ENCODE data around the gene PSMB5.

Gene PSMB5

DNA sequence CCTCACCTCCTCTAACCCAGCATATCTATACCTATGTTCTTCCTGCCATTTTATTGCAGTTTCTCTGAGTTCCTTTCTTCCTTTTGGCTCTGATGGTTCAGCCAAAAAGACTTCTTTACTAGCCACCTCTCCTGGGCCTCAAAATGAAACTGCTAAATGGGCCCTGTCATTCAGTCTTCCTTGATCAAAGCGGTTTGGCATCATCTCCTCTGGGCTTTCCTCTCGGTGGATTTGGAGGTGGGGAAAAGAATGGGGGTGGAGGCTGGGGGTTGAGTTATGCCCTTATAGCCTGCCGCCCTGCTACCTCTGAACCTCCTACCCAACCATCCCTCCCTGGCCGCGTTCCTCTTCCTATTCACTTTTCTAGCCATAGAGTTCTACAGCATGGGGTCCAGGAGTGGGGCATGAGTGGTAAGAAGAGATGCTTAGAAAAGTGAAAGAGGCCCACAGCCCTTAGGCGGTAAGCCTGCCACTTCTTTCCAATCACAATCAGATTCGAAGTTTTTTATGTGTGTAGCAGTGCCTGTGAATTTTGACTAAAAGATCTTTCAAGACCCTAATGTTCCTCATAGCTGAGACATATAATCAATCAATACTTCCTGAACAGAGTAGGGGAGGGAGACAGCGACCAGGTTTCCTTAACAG is 54.8 kb downstream of the PSMB5 start:
- Histone ChIP-seq H3K36me3 (ENCODE audit: insufficient read depth, low read length) (peaks cover 18% of the 10 kb centered on the region), H3K4me3 (ENCODE audit: low read depth in 1 of 2, low read length in 2 of 2) (peak overlapping the region in 1 of 2 experiments; percentile 83; a peak in 3 of 4 replicates)

GRCh38 chr14:22978981-22979671 is 55.6 kb downstream of the PSMB5 start:
- ATAC-seq (ENCODE audit: insufficient read depth, low read depth) (no peak), DNase-seq (no peak)
- no peak overlapping the region for H2AFZ ChIP-seq (ENCODE audit: low read depth, low read length)
- peaks cover 12% of the 10 kb centered on the region; the same call in 1 of the 2 replicates for H3K79me2 ChIP-seq (ENCODE audit: insufficient read depth, low read length)
- peak overlapping the region; percentile 77 for H3K4me2 ChIP-seq (ENCODE audit: insufficient read depth, low read length)
- peaks cover 9% of the 10 kb centered on the region; the same call in 1 of the 2 replicates for H4K20me1 ChIP-seq (ENCODE audit: insufficient read depth, low read length)
- no peak overlapping the region for H3K4me3 ChIP-seq (ENCODE audit: low read depth in 1 of 2, low read length in 2 of 2)
- H3K27ac ChIP-seq (ENCODE audit: low read length) = no peak overlapping the region
- TF ChIP-seq, protein P1, sequence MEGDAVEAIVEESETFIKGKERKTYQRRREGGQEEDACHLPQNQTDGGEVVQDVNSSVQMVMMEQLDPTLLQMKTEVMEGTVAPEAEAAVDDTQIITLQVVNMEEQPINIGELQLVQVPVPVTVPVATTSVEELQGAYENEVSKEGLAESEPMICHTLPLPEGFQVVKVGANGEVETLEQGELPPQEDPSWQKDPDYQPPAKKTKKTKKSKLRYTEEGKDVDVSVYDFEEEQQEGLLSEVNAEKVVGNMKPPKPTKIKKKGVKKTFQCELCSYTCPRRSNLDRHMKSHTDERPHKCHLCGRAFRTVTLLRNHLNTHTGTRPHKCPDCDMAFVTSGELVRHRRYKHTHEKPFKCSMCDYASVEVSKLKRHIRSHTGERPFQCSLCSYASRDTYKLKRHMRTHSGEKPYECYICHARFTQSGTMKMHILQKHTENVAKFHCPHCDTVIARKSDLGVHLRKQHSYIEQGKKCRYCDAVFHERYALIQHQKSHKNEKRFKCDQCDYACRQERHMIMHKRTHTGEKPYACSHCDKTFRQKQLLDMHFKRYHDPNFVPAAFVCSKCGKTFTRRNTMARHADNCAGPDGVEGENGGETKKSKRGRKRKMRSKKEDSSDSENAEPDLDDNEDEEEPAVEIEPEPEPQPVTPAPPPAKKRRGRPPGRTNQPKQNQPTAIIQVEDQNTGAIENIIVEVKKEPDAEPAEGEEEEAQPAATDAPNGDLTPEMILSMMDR (IDR thresholded peaks at IDR 0.05; ENCODE audit: borderline replicate concordance, extremely low read depth, low read length, poor library complexity, severe bottlenecking) = no peak
- TF ChIP-seq EZH2 (IDR thresholded peaks at IDR 0.05; ENCODE audit: borderline replicate concordance, low read depth, low read length, severe bottlenecking) = no peak
- peaks cover 47% of the 10 kb centered on the region for H3K4me1 ChIP-seq (ENCODE audit: insufficient read depth, low read length)
- peaks cover 25% of the 10 kb centered on the region for H3K36me3 ChIP-seq (ENCODE audit: insufficient read depth, low read length)
- no peaks in the 10 kb centered on the region for H3K9me3 ChIP-seq (ENCODE audit: insufficient read depth, low read length, severe bottlenecking)
- H3K9ac ChIP-seq (ENCODE audit: low read depth, low read length) = no peak overlapping the region; the same call in 1 of the 2 replicates
- no peaks in the 10 kb centered on the region for H3K27me3 ChIP-seq (ENCODE audit: insufficient read depth, low read length, poor library complexity)

More for the DNA sequence above, 54.8 kb downstream of the PSMB5 start:
- Histone ChIP-seq H3K27me3 (ENCODE audit: insufficient read depth, low read length, poor library complexity) (no peaks in the 10 kb centered on the region), H3K9me3 (ENCODE audit: insufficient read depth, low read length, severe bottlenecking) (no peaks in the 10 kb centered on the region), H2AFZ (ENCODE audit: low read depth, low read length) (peak overlapping the region; percentile 20; the same call in 1 of the 2 replicates), H3K27ac (ENCODE audit: low read length) (0 out of 2 replicates have a peak overlapping the region, but pooled peaks have one; percentile 9), H3K4me1 (ENCODE audit: insufficient read depth, low read length) (peaks cover 47% of the 10 kb centered on the region), H4K20me1 (ENCODE audit: insufficient read depth, low read length) (peaks cover 9% of the 10 kb centered on the region; the same call in 1 of the 2 replicates), H3K9ac (ENCODE audit: low read depth, low read length) (peak overlapping the region; percentile 77), H3K79me2 (ENCODE audit: insufficient read depth, low read length) (peaks cover 12% of the 10 kb centered on the region; the same call in 1 of the 2 replicates), H3K4me2 (ENCODE audit: insufficient read depth, low read length) (peak overlapping the region; percentile 77)
- ATAC-seq (ENCODE audit: insufficient read depth, low read depth) (no peak), DNase-seq (no peak)
- no peak for TF ChIP-seq EZH2 (IDR thresholded peaks at IDR 0.05; ENCODE audit: borderline replicate concordance, low read depth, low read length, severe bottlenecking)
- TF ChIP-seq, protein P1 (IDR thresholded peaks at IDR 0.05; ENCODE audit: borderline replicate concordance, extremely low read depth, low read length, poor library complexity, severe bottlenecking) = no peak

DNA sequence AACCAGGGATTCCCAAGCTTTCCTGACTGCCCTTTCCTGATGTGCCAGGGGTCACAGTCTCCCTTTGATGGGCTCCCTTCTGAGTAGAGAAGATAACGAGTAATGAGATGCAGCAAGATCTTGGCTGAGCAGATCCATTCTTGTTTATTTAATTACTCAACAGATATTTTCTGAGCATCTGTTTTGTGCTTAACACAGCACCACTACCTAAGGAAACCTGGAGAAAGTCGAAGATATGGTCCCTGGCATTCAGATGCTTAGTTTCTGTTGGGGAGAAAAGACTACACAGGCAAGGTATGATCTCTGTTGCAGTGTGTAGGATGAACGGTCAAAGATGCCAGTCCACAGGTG is 56.2 kb downstream of the PSMB5 start:
- TF ChIP-seq, protein P1 (IDR thresholded peaks at IDR 0.05; ENCODE audit: borderline replicate concordance, extremely low read depth, low read length, poor library complexity, severe bottlenecking) = no peak
- TF ChIP-seq EZH2 (IDR thresholded peaks at IDR 0.05; ENCODE audit: borderline replicate concordance, low read depth, low read length, severe bottlenecking) = no peak
- Histone ChIP-seq H3K4me1 (ENCODE audit: insufficient read depth, low read length) (peaks cover 44% of the 10 kb centered on the region), H3K36me3 (ENCODE audit: insufficient read depth, low read length) (peaks cover 31% of the 10 kb centered on the region), H3K9me3 (ENCODE audit: insufficient read depth, low read length, severe bottlenecking) (no peaks in the 10 kb centered on the region), H3K9ac (ENCODE audit: low read depth, low read length) (no peak overlapping the region), H4K20me1 (ENCODE audit: insufficient read depth, low read length) (peaks cover 10% of the 10 kb centered on the region), H3K4me3 (ENCODE audit: low read depth in 1 of 2, low read length in 2 of 2) (no peak overlapping the region), H2AFZ (ENCODE audit: low read depth, low read length) (no peak overlapping the region), H3K79me2 (ENCODE audit: insufficient read depth, low read length) (peaks cover 12% of the 10 kb centered on the region; the same call in 1 of the 2 replicates), H3K27ac (ENCODE audit: low read length) (no peak overlapping the region), H3K4me2 (ENCODE audit: insufficient read depth, low read length) (no peak overlapping the region), H3K27me3 (ENCODE audit: insufficient read depth, low read length, poor library complexity) (no peaks in the 10 kb centered on the region)
- no peak for ATAC-seq (ENCODE audit: insufficient read depth, low read depth)
- no peak for DNase-seq

Data from DND-41 (cell line).